GM19328 (cell line): ENCODE measurements around the gene TMEM178B.

Experiments
- ATAC-seq: cut with Tn5 transposase; IDR thresholded peaks from one replicate; pipeline ENCODE4 v1.9.1; 2021; ENCODE audit warnings: mild to moderate bottlenecking, moderate library complexity; ENCODE audit not compliant: unreplicated experiment

Gene TMEM178B

DNA sequence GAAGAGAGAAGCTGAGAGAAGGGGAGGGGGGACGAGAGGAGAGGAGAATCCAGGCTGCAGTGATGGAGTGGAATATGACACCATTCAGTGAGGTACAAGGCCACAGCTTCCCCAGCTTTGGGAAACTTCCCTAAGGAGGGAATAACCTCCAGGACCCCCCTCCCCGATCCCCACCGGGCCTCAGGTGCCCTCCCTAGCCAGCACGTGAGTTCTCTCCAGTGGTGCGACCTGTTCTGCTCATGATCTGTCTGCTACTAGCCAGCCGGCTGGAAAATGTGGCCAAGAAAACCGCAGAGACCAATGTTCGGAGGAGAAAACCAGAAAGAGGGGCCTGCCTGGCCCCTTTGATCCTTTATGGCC, 437.4 kb downstream of the TMEM178B start:
- ATAC-seq: no peak

GRCh38 chr7:141511676-141512396, 438.0 kb downstream of the TMEM178B start:
- ATAC-seq: no peak

DNA sequence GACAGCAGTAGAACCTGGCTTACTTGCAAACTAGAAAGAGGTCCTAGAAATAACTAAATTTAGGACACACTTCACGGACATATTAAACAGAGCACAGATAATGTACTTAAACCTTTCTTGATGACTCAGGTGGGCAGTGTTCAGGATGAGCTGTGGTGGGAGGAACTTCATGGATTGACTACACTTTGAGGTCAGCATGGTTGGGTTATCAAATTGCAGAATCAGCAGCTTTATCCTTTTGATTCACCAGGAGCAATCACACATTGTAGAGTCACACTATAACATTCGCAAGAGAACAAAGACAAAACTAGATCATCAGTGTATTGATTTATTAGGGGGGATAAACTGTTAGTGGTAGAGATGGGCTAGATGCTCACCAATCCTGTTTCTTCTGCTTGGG, 438.7 kb downstream of the TMEM178B start:
- no peak for ATAC-seq

DNA sequence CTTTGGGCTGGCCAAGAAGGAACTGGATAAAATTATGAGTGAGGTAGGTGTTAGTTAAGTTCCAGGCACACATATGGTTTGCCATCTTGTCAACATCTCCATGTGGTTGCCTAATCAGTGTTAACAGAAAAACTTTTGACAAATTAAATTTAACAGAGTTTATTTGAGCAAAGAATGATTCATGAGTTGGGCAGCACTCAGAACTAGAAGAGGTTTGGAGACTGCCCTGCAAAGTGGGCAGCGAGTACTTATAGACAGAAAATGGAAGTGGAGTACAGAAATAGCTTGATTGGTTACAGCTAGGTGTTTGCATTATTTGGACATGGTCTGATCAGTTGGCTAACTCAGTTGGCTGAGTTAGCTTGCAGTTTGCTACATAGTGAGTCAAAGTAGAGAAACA, 439.9 kb downstream of the TMEM178B start:
- no peak for ATAC-seq

GRCh38 chr7:141515941-141516340, 442.1 kb downstream of the TMEM178B start:
- ATAC-seq: no peak

- no peak for ATAC-seq
Measured at GRCh38 chr7:141519623-141520022, 445.8 kb downstream of the TMEM178B start.

DNA sequence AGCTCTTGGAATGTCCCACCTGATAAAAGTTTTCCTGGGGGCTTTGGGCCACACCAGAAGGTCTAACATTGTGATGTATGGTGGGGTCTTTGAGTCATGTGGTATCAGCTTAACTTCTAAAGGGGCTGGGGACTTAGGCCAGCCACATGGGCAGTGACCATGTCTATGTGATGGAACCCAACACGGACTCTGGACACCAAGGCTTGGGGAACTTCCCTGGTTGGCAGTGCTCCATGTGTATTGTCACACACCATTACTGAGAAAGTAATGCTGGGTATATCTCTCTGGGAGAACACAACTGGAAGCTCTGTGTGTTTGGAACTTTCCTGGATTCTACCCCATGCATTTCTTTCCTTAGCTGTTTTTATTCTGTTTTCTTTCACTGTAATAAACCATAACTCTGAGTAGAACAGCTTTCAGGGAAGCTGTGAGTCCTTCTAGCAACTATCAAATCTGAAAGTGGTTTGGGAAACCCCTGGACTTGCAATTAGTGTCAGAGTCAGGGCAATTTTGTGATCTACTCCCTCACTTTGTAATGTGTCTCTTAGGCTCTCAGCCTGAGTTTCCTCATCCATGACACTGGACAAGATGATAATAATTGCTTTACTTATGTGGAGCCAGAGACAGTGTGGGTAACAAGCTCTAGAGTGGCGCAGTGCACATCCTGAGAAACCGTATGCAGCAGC, 448.9 kb downstream of the TMEM178B start:
- ATAC-seq: no peak

DNA sequence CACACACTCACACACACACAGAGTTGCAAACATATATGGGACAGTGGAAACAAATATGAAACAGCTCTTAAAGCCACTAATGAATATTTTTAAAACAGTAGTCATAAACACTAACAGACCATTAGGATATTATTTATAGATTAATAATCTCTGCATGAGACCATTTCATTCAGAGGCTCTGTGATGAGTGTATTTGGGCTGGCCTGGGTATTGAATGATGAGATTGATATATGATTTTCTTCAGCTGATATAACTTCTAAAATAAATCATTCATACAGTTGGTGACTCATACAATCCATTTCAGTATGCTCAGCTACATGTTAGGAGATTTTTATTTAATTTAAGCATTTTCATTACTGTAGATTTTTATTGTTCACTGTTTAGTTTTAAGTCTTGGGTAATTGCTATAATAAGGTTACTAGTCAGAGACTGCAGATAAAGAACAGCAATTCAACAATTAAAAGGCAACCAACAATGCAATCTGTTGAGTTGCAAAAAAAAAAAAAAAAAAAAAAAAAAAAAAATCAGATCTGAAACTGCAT, 452.2 kb downstream of the TMEM178B start:
- no peak for ATAC-seq

DNA sequence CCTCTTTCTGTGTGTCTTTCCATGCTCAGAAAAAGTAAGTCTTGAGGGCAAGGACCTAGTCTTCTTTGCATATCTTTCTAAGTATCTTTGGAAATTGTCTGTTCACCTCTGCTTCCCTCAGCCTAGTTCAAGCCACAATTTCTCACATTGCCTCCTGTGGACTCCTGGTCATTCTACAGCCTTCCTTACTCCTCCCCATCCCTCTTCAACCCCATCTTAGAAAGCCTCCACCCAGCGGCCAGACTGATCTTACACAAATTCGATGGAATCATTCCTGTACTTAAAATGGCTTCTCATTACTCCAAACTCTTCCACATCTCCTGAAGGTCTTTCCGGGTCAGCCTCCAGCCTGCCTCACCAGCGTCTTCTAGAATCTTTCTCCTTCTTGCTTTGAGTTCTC, 453.2 kb downstream of the TMEM178B start:
- no peak for ATAC-seq

DNA sequence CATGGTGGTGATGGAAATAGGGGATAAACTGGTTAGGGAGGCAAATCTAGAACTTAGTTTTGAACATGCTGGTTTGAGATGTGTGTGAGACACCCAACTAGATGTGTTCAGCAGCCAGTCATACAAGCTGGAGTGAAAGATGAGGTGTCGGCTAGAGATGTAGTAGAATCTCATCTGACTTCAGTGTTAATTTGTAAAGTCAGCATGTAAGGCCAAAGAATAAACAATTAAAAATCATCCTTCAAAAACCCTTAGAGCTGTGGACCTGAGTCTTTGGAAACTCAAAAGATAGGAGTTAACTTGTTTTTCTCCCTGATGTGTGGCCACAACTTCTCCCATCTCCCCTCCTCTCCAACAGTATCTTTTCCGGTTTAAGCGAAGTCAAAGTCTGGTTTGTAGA, 454.5 kb downstream of the TMEM178B start:
- ATAC-seq: no peak
